BLaER1 (cell line): ENCODE data around the gene KRT6C.

Source experiments
- H3K27ac ChIP-seq: shearing (Covaris generic); formaldehyde crosslinking; 2 replicates; pipeline ENCODE4 v1.8.1; 2022
- H3K27me3 ChIP-seq: shearing (Covaris generic); formaldehyde crosslinking; 2 replicates; pipeline ENCODE4 v1.8.1; 2022
- H3K36me3 ChIP-seq: shearing (Covaris generic); formaldehyde crosslinking; 2 replicates; pipeline ENCODE4 v1.8.1; 2022
- H3K4me1 ChIP-seq: shearing (Covaris generic); formaldehyde crosslinking; 2 replicates; pipeline ENCODE4 v1.8.1; 2022
- H3K4me2 ChIP-seq: shearing (Covaris generic); formaldehyde crosslinking; 2 replicates; pipeline ENCODE4 v1.8.1; 2022
- H3K4me3 ChIP-seq: shearing (Covaris generic); formaldehyde crosslinking; 2 replicates; pipeline ENCODE4 v1.8.1; 2022
- H3K9ac ChIP-seq: shearing (Covaris generic); formaldehyde crosslinking; 2 replicates; pipeline ENCODE4 v1.8.1; 2022
- H3K9me3 ChIP-seq: shearing (Covaris generic); formaldehyde crosslinking; 2 replicates; pipeline ENCODE4 v1.8.1; 2022
- H4K20me1 ChIP-seq: shearing (Covaris generic); formaldehyde crosslinking; 2 replicates; pipeline ENCODE4 v1.8.1; 2022
- Cebpa-rat ChIP-seq: shearing (Covaris generic); IDR thresholded peaks from 2 replicates; pipeline ENCODE4 v1.8.1; 2022

The KRT6C gene

GRCh38 chr12:52436000-52436827, 37.4 kb downstream of the KRT6C start:
- Histone ChIP-seq H3K27me3 (no peaks in the 10 kb centered on the region), H3K4me3 (no peak overlapping the region), H3K9me3 (no peaks in the 10 kb centered on the region), H3K4me1 (no peaks in the 10 kb centered on the region), H3K36me3 (no peaks in the 10 kb centered on the region), H3K27ac (no peak overlapping the region), H3K9ac (no peak overlapping the region), H4K20me1 (no peaks in the 10 kb centered on the region), H3K4me2 (no peak overlapping the region)
- TF ChIP-seq Cebpa-rat, result no peak

- H3K27me3 ChIP-seq, result no peaks in the 10 kb centered on the region
- H3K9ac ChIP-seq, result no peak overlapping the region
- no peaks in the 10 kb centered on the region for H3K4me1 ChIP-seq
- H3K4me2 ChIP-seq, result no peak overlapping the region
- no peak overlapping the region for H3K4me3 ChIP-seq
- no peak for TF ChIP-seq Cebpa-rat
- no peaks in the 10 kb centered on the region for H4K20me1 ChIP-seq
- H3K27ac ChIP-seq, result no peak overlapping the region
- no peaks in the 10 kb centered on the region for H3K36me3 ChIP-seq
- H3K9me3 ChIP-seq, result no peaks in the 10 kb centered on the region
Observed at GRCh38 chr12:52435659-52435999, 38.0 kb downstream of the KRT6C start.

GRCh38 chr12:52434760-52435530, 38.7 kb downstream of the KRT6C start:
- no peaks in the 10 kb centered on the region for H4K20me1 ChIP-seq
- TF ChIP-seq Cebpa-rat, result no peak
- H3K9me3 ChIP-seq, result no peaks in the 10 kb centered on the region
- H3K27me3 ChIP-seq, result no peaks in the 10 kb centered on the region
- H3K36me3 ChIP-seq, result no peaks in the 10 kb centered on the region
- H3K27ac ChIP-seq, result no peak overlapping the region
- H3K4me3 ChIP-seq, result no peak overlapping the region
- H3K4me1 ChIP-seq, result no peaks in the 10 kb centered on the region
- no peak overlapping the region for H3K4me2 ChIP-seq
- H3K9ac ChIP-seq, result no peak overlapping the region

DNA sequence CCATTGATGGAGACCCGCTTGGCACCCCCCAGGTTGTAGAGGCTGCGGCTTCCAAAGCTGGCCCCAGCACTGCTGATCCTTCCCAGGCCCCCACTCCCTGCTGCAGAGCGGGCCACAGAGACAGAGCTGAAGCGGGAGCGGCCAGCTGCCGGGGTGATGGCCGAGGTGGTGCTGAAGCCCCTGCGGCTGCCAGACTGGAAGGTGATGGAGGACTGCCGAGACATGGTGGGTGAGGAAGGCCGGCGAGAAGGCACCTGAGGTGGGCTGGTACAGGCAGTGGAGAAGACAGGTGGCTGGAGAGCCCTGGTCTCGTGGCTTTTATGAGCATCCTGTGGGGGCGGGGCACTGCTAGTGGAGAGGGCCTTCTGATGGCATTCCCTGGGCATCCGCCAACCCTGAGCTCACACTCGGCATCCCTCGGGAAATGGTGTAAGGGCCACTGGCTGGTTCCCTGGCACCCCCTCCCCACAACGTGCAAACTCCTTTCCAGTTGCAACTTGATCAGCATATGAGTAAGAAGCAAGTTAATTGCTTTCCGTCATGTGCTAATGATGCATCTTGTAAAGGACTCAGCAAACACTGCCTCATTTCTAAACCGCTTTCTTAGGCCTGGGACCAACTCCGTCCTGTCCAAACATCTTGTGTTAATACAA, 39.4 kb downstream of the KRT6C start, which contains the start of gene KRT75:
Gene KRT75 (minus strand): TSS at position 291 of the 653 bp plus-strand sequence. CDS start 67 bp downstream, at position 224.
- Histone ChIP-seq H3K27me3 (no peaks in the 10 kb centered on the region), H3K36me3 (no peaks in the 10 kb centered on the region), H3K4me2 (no peak within 1 kb of the TSS), H4K20me1 (no peaks in the 10 kb centered on the region), H3K4me1 (no peaks in the 10 kb centered on the region), H3K4me3 (no peak within 1 kb of the TSS), H3K9me3 (no peaks in the 10 kb centered on the region), H3K9ac (no peak within 1 kb of the TSS), H3K27ac (no peak within 1 kb of the TSS)
- no peak for TF ChIP-seq Cebpa-rat

DNA sequence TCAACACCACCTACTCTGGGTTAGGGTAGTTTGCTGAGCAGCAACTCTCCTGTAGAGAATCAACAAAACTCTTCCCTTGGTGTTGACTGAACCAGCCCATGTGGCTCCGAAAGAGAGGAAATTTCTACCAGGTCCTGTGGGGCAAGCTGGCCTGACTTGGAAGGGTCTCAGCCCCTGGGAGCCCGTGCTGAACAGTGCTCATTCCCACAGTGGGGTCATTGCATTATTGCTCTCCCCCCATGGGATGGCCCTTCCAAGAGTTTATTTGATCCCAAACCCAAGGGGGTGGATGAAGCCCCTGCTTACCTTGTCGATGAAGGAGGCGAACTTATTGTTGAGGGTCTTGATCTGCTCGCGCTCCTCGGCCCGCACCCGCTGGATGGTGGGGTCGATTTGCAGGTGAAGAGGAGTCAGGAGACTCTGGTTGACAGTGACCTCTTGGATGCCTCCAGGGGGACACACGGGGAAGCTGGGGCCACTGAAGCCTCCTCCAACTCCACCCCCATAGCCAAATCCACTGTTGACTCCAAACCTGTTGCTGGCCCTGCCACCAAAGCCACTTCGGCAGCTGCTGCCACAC, 40.0 kb downstream of the KRT6C start:
- Histone ChIP-seq H3K36me3 (no peaks in the 10 kb centered on the region), H3K4me2 (no peak overlapping the region), H3K27me3 (no peaks in the 10 kb centered on the region), H3K9me3 (no peaks in the 10 kb centered on the region), H3K9ac (no peak overlapping the region), H3K4me1 (no peaks in the 10 kb centered on the region), H3K4me3 (no peak overlapping the region), H3K27ac (no peak overlapping the region), H4K20me1 (no peaks in the 10 kb centered on the region)
- no peak for TF ChIP-seq Cebpa-rat

- no peaks in the 10 kb centered on the region for H3K27me3 ChIP-seq
- H3K4me2 ChIP-seq, result no peak overlapping the region
Observed at GRCh38 chr12:52432559-52433207, 40.9 kb downstream of the KRT6C start.

DNA sequence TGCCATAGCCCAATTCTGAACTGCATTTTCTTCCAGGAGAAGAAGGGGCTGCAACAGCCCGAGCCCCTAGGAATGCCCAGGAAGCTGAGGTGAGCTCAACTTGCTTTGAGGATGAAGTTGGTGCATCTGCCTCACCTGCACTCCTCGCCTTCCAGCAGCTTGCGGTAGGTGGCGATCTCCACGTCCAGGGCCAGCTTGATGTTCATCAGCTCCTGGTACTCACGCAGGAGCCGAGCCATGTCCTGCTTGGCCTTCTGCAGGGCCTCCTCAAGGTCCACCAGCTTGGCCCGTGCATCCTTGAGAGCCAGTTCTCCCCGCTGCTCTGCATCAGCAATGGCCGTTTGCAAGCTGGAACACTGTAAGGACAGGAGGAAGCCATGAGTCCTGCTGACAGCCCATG, 45.5 kb downstream of the KRT6C start:
- Histone ChIP-seq H3K9ac (no peak overlapping the region), H4K20me1 (no peaks in the 10 kb centered on the region), H3K4me2 (no peak overlapping the region), H3K4me1 (no peaks in the 10 kb centered on the region), H3K4me3 (no peak overlapping the region), H3K9me3 (no peaks in the 10 kb centered on the region), H3K27ac (no peak overlapping the region), H3K27me3 (no peaks in the 10 kb centered on the region), H3K36me3 (no peaks in the 10 kb centered on the region)
- TF ChIP-seq Cebpa-rat, result no peak

More at GRCh38 chr12:52432559-52433207, 40.9 kb downstream of the KRT6C start:
- Histone ChIP-seq H3K27ac (no peak overlapping the region), H3K9me3 (no peaks in the 10 kb centered on the region), H3K4me3 (no peak overlapping the region), H3K36me3 (no peaks in the 10 kb centered on the region), H3K9ac (no peak overlapping the region), H3K4me1 (no peaks in the 10 kb centered on the region), H4K20me1 (no peaks in the 10 kb centered on the region)
- TF ChIP-seq Cebpa-rat, result no peak

- Histone ChIP-seq H3K27me3 (no peaks in the 10 kb centered on the region), H3K36me3 (no peaks in the 10 kb centered on the region), H4K20me1 (no peaks in the 10 kb centered on the region), H3K9ac (no peak overlapping the region), H3K4me3 (no peak overlapping the region), H3K27ac (no peak overlapping the region), H3K9me3 (no peaks in the 10 kb centered on the region), H3K4me2 (no peak overlapping the region), H3K4me1 (no peaks in the 10 kb centered on the region)
- TF ChIP-seq Cebpa-rat, result no peak
Observed at GRCh38 chr12:52427083-52427482, 46.5 kb downstream of the KRT6C start.

DNA sequence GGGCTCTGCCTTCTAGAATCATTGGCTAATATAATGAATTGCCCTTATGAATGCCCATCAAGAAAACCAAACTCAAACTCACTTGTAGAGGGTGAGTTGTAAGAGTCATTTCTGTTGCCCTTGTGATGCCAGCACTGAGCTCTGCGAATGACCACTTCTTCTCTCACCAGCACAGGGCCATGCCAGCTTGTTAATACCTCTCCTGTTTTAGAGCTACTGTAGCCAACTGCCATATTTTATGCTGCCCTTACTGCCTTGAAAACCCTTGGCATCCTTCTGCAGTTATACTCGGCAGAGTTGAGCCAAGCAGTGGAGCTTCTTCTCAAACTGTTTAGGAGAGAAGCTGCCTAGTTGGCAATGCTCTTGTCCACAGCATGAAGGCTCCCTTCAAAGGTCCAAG, 47.6 kb downstream of the KRT6C start:
- Histone ChIP-seq H3K4me1 (no peaks in the 10 kb centered on the region), H3K4me2 (no peak overlapping the region)
- no peak for TF ChIP-seq Cebpa-rat

More for the DNA sequence above, 47.6 kb downstream of the KRT6C start:
- Histone ChIP-seq H4K20me1 (no peaks in the 10 kb centered on the region), H3K9me3 (no peaks in the 10 kb centered on the region), H3K4me3 (no peak overlapping the region), H3K9ac (no peak overlapping the region), H3K27me3 (no peaks in the 10 kb centered on the region), H3K36me3 (no peaks in the 10 kb centered on the region), H3K27ac (no peak overlapping the region)
